DMS 273 (cell line): ENCODE measurements around the gene FBXO9.
"Not testable (repeated sequence)": the region's sequence is repeated elsewhere in the genome, so short reads cannot be mapped to it uniquely, and the experiment has no call there.

ENCODE experiments used
- DNase-seq: peaks from one replicate; lab custom pipeline; 2025; ENCODE audit not compliant: unreplicated experiment; lab: John Stamatoyannopoulos, UW

Gene FBXO9

GRCh38 chr6:53045891-53046673 lies 19.1 kb upstream of the FBXO9 start:
- DNase-seq = no peak

GRCh38 chr6:53048431-53049195 lies 16.6 kb upstream of the FBXO9 start:
- DNase-seq = no peak

DNA sequence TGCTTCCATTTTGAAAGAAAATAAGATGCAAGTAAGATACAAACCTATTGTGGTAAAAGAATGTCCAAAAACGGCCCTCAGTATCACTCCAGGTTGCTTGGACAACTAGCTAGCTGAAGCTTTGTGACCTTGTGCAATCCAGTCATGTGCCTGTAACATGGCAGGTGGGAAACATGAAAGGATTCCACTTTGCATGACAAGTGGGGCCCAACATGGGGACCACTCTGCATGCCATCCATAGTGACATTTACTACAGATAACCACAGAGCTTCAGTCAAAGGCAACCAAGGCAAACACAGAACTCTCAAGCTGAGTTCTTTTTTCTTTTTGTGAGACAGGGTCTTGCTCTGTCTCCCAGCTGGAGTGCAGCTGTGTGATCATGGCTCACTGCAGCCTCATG lies 15.8 kb upstream of the FBXO9 start:
- DNase-seq = no peak

DNA sequence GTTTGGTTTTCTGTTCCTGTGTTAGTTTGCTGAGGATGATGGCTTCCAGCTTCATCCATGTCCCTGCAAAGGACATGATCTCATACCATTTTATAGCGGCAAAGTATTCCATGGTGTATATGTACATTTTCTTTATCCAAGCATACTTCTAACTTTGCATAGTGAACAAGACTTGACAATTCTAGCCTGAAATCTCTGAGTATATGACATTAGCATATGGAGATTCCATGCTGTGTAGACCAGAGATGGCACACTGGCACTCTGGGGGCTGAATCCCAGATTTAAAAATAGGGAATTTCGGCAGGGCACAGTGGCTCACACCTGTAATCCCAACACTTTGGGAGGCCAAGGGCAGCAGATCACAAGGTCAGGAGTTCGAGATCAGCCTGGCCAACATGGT lies 13.1 kb upstream of the FBXO9 start:
- not testable (repeated sequence) for DNase-seq

- no peak for DNase-seq
These were observed 10.7 kb upstream of the FBXO9 start for GRCh38 chr6:53054532-53054931.

DNA sequence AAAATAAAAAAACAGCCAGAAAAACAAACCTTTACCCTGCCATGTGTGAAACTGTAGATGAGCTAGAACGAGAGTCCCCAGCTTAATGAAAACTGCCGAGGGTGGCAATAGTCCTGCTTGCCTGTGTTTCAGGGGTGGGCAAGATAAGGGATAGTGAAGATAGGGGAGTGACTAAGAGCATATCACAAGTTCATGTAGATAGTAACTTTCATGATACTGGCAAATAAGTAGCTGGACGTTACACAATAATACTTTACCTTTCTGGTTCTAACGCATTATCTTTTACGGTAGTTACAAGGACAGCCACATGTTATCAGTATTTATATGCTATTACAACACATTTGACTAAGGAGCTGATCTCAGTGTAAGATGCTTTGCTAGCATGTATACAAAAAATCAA lies 9.3 kb upstream of the FBXO9 start:
- DNase-seq = no peak

DNA sequence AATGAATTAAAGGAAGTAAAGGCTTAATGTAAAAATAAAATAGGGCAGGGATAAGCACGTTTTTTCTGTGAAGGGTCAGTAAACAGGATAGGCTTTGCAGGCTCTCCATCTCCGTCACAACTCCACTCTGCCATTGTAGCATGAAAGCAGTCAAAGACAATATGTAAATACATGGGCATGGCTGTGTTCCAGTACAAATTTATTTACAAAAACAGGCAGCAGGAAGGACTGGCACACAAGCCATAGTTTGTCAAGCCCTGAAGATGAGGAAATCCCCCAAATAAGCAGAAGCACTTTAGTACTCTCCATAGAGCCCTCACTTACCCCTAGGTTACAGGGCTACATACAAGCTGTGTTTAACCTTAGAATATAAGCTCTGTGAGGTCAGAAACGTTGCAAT lies 8.9 kb upstream of the FBXO9 start:
- no peak for DNase-seq

DNA sequence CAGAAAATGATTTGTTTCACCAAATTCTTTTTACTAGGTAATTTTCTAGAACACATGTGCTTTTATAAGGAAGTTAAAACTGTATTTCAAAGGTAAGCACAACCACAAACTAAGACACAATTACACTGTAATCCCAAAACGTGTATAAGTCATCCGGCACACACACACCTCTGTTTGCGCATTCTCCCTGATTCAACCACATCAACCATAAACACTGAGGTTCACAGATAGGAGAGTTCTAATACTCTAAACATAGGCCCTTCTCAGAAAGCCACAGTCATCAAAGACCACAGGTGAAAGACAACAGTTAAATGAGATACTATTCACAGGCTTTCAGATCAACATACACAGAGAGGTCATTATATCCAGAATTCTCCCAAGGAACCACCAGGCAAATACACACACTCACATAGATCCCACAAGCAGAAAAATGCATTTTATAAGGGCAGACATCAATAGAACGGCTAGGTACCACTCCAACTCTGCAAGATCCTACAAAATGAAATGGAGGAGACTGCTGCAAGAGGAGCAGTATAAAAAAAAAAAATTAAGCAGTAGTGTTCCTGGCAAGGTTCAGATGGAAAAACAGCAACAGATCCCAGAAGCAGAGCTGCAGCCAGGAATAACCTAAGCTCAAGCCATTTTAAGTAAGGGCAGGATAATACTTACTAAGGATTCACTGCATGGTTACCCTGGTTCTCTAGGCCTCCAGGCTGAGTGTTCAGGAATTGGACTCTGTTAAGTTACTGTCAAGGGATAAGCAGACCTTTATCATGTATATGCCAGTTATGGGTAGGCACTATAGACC lies 6.6 kb upstream of the FBXO9 start:
- no peak for DNase-seq

- peak; percentile 16 for DNase-seq
These were observed 5.3 kb upstream of the FBXO9 start for GRCh38 chr6:53059648-53060589.

GRCh38 chr6:53062169-53062539 lies 3.0 kb upstream of the FBXO9 start:
- DNase-seq = peak; percentile 39

DNA sequence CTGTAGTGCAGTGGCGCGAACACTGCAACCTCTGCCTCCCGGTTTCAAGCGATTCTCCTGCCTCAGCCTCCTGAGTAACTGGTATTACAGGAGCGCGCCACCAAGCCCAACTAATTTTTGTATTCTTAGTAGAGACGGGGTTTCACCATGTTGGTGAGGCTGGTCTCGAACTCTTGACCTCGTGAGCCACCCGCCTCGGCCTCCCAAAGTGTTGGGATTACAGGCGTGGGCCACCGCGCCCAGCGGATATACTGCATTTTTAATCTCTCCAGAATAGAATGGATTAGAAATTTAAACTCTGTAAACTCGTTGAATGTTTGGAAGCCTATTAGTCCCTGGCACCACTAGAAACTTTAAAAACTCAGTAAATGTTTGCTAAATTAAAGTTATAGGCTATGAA lies 949 bp upstream of the FBXO9 start:
- DNase-seq = not testable (repeated sequence)

GRCh38 chr6:53064726-53065265 lies 408 bp upstream of the FBXO9 start:
- DNase-seq = peak; percentile 99

GRCh38 chr6:53066077-53066417 lies 843 bp downstream of the FBXO9 start:
- peak; percentile 69 for DNase-seq

DNA sequence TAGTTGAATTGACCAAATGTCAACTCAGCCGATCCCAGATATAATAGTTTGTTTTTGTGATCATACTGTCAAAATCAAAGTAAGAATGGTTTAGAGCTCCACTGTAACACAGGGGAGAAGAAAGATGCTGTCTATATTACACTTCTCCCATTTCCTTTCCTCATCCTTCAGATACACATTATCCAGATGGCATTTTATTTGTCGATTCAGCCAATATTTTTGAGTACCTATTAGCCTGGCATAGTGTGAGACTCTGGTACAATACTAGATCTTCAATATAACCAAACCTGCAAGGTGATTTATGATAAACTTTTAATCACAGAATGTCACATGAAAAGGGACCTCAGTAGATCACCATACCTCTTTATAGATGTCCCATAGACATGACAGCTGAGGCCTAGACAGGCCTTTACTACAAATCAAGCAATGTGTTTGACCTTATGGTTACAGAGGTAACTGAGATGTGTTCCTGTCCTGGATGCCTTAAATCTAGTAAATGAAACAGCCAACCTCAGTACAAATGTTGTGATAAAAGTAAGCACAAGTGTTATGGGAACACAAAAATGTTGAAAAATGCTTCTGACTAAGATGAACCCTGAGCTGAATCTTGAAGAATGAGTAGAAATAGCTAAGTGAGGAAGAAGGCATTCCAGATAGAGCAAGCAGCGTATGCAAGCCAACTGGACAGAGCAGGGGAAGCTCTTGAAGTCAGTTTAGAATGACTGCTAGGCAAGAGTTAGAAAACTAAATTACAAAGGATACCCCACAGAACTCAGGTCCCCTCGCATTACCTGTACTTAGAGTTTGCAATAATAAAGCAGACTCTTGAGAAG lies 1.9 kb downstream of the FBXO9 start:
- DNase-seq = no peak

- no peak for DNase-seq
These were observed 2.7 kb downstream of the FBXO9 start for GRCh38 chr6:53067849-53068361.

DNA sequence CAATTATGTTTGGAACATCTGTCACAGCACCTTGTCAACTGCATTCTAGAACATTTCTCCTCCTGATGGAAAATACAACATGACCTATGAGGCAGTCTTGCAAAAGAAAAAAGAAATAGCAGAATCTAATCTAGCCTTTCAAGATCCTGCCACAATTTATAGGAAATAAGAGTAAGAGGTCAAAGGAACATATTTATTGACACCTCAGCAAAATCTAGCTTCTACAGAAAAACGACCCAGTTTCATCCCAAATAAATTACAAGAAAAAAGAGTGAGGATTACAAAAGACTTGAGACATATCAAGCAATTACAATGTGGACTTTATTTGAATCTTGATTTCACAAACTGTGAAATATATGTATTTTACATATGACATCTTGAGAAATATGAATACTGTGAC lies 4.2 kb downstream of the FBXO9 start:
- DNase-seq = no peak

DNA sequence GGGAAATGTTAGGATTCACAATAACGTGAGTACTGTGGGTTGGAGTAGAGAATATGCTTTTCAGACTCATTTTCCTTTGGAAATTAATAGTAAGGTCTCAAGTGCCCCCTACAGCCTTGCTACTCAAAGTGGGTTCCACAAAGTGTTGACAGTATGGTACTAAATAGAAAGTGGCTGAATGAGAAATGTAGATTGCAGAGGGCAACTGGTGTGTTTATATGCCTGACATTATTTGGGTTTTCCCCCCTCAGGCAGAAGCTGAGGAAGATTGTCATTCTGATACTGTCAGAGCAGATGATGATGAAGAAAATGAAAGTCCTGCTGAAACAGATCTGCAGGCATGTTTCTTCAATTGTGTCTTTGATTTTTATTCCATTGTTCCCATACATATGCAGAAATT lies 5.6 kb downstream of the FBXO9 start:
- no peak for DNase-seq

DNA sequence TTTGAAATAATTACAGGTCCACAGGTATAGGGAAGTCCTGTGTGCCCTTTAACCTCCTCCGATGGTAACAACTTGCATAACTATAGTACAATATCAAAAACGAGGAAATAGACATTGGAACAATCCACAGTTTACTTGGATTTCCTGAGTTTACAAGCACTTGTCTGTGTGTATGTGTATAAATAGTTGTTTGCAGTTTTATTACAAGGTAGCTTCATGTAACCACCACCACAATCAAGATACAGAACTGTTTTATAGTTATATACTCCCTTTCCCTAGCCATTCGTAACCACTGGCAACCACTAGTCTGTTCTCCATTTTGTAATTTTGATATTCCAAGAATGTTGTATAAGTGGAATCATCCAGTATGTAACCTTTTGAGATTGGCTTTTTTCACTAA lies 9.1 kb downstream of the FBXO9 start:
- no peak for DNase-seq

GRCh38 chr6:53080813-53081212 lies 15.6 kb downstream of the FBXO9 start:
- DNase-seq = no peak
